Measurements from ENCODE around the gene OTOF.

Gene OTOF

GRCh38 chr2:26463244-26464192 is 14.4 kb downstream of the OTOF start:
- no peak for DNase-seq

- peak; percentile 20 for DNase-seq
Measured at GRCh38 chr2:26462511-26463243, 15.2 kb downstream of the OTOF start.

- no peak for DNase-seq
Measured at GRCh38 chr2:26462100-26462499, 15.8 kb downstream of the OTOF start.

GRCh38 chr2:26461601-26462023 is 16.3 kb downstream of the OTOF start:
- DNase-seq: no peak

- no peak for DNase-seq
Measured at GRCh38 chr2:26460613-26461031, 17.3 kb downstream of the OTOF start.

- DNase-seq: no peak
Measured at GRCh38 chr2:26459991-26460612, 17.8 kb downstream of the OTOF start.

- DNase-seq: no peak
Measured at GRCh38 chr2:26458365-26459042, 19.4 kb downstream of the OTOF start.

- no peak for DNase-seq
Measured at GRCh38 chr2:26457695-26458364, 20.1 kb downstream of the OTOF start.

- DNase-seq: no peak
Measured at GRCh38 chr2:26457251-26457666, 20.7 kb downstream of the OTOF start.

- DNase-seq: no peak
Measured at GRCh38 chr2:26456440-26457250, 21.3 kb downstream of the OTOF start.

GRCh38 chr2:26455670-26456439 is 22.1 kb downstream of the OTOF start:
- DNase-seq: no peak

GRCh38 chr2:26455037-26455669 is 22.8 kb downstream of the OTOF start:
- no peak for DNase-seq

- no peak for DNase-seq
Measured at GRCh38 chr2:26454561-26455001, 23.3 kb downstream of the OTOF start.

GRCh38 chr2:26453421-26454329 is 24.2 kb downstream of the OTOF start:
- no peak for DNase-seq

- no peak for DNase-seq
Measured at GRCh38 chr2:26451700-26452099, 26.2 kb downstream of the OTOF start.

- no peak for DNase-seq
Measured at GRCh38 chr2:26450031-26450635, 27.8 kb downstream of the OTOF start.

GRCh38 chr2:26449278-26450030 is 28.5 kb downstream of the OTOF start:
- no peak for DNase-seq

GRCh38 chr2:26448651-26449050 is 29.3 kb downstream of the OTOF start:
- no peak for DNase-seq
